ENCODE measurements around the gene ABHD6.

GRCh38 chr3:58215317-58216025 lies 22.1 kb upstream of the ABHD6 start:
- TF ChIP-seq EZH2 (IDR thresholded peaks at IDR 0.05), result no peak
- TF ChIP-seq POLR2AphosphoS5 (IDR thresholded peaks at IDR 0.05; ENCODE audit: borderline replicate concordance, low read depth, low read length), result no peak
- no peak for TF ChIP-seq FOXP2 (optimal IDR thresholded peaks at IDR 0.05; ENCODE audit: control extremely low read depth, extremely low read length, insufficient read depth)
